HG03354 (cell line): ENCODE data around the gene PTGS2.

Experiments
- ATAC-seq: cut with Tn5 transposase; IDR thresholded peaks from one replicate; pipeline ENCODE4 v1.9.1; 2021; ENCODE audit warnings: mild to moderate bottlenecking; ENCODE audit not compliant: unreplicated experiment, poor library complexity, severe bottlenecking

The PTGS2 gene

DNA sequence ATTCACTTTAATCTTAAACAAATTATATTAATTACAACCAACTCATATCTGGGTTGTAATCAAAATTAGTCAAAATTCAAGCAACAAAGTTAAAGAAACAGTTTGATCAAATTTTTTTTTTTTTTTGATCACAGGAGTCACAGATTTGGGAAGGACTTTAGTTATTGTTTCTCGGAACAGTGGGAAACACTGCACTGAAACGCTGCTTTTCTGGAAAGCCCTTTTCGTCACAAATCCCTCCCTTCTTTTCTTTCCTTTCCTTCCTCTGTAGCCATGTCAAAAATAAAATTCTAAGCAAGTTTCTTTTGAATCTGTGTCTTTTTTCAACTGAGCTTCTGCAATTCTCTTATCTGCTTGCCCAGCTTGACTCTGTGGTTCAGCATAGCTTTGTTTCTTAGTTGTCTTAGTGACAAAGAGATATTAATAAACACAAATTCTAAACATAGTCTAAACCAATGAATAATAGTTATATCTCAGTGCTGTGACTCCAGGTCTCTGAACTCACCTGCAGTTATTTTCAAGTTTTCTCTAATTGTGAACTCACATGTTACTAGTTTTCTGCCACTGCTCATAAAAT is 53.8 kb downstream of the PTGS2 start:
- peak; percentile 69 for ATAC-seq

- no peak for ATAC-seq
Measured at GRCh38 chr1:186623551-186623950, 56.7 kb downstream of the PTGS2 start.
